GM19351 (cell line): ENCODE measurements around the gene MUC5B.
"Not testable (repeated sequence)": the region's sequence is repeated elsewhere in the genome, so short reads cannot be mapped to it uniquely, and the experiment has no call there.

Source experiments
- ATAC-seq: cut with Tn5 transposase; IDR thresholded peaks from one replicate; pipeline ENCODE4 v1.9.1; 2021; ENCODE audit warnings: mild to moderate bottlenecking, moderate library complexity; ENCODE audit not compliant: unreplicated experiment

Gene MUC5B

GRCh38 chr11:1244557-1244956 is 21.7 kb downstream of the MUC5B start:
- not testable (repeated sequence) for ATAC-seq

GRCh38 chr11:1245717-1246116 is 22.9 kb downstream of the MUC5B start:
- not testable (repeated sequence) for ATAC-seq

GRCh38 chr11:1246301-1246700 is 23.4 kb downstream of the MUC5B start:
- not testable (repeated sequence) for ATAC-seq

- not testable (repeated sequence) for ATAC-seq
Measured at GRCh38 chr11:1247026-1247425, 24.2 kb downstream of the MUC5B start.

GRCh38 chr11:1248951-1249350 is 26.1 kb downstream of the MUC5B start:
- not testable (repeated sequence) for ATAC-seq

- ATAC-seq, result not testable (repeated sequence)
Measured at GRCh38 chr11:1250411-1250810, 27.5 kb downstream of the MUC5B start.

- no peak for ATAC-seq
Measured at GRCh38 chr11:1251236-1251770, 28.4 kb downstream of the MUC5B start.

GRCh38 chr11:1252371-1253102 is 29.7 kb downstream of the MUC5B start:
- no peak for ATAC-seq

- no peak for ATAC-seq
Measured at GRCh38 chr11:1253103-1253485, 30.2 kb downstream of the MUC5B start.

- ATAC-seq, result no peak
Measured at GRCh38 chr11:1254086-1254648, 31.3 kb downstream of the MUC5B start.

- no peak for ATAC-seq
Measured at GRCh38 chr11:1254733-1255132, 31.9 kb downstream of the MUC5B start.

GRCh38 chr11:1255151-1255550 is 32.3 kb downstream of the MUC5B start:
- no peak for ATAC-seq

GRCh38 chr11:1256257-1257045 is 33.6 kb downstream of the MUC5B start:
- ATAC-seq, result no peak

GRCh38 chr11:1257366-1257765 is 34.5 kb downstream of the MUC5B start:
- ATAC-seq, result no peak

GRCh38 chr11:1257916-1258315 is 35.0 kb downstream of the MUC5B start:
- ATAC-seq, result no peak

- ATAC-seq, result no peak
Measured at GRCh38 chr11:1258401-1259075, 35.7 kb downstream of the MUC5B start.

GRCh38 chr11:1259076-1259461 is 36.2 kb downstream of the MUC5B start:
- ATAC-seq, result no peak

GRCh38 chr11:1259561-1259960 is 36.7 kb downstream of the MUC5B start:
- no peak for ATAC-seq

- ATAC-seq, result no peak
Measured at GRCh38 chr11:1260023-1260501, 37.2 kb downstream of the MUC5B start.

GRCh38 chr11:1260620-1261019 is 37.8 kb downstream of the MUC5B start:
- ATAC-seq, result no peak
